ENCODE measurements around the gene LASP1. TPM values are rescaled to one million over a fixed set of nuclear protein-coding genes. Genes with fewer than 3 reads are reported as not detected.

Gene LASP1
- polyA plus RNA-seq, 1 donor from 2014 or later: 56.3 TPM

DNA sequence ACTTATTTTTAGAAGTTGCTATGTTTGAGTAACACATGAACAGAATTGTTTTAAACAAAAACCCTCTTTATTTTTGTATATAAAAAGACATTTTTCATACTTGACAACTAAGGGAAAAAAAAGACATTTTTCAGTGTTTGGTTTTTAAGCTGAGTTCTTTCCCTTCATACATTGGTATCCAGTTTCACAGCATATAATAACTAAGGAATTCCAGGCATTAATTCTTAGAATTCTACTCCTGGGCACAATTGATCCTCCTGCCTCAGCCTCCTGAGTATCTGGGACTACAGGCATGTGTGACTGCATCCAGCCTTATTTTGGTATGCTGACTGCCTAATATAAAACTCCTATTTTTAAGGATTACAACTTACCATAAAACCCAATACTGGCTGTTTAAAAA lies 88.9 kb downstream of the LASP1 start:
- no peak overlapping the region for H3K4me2 ChIP-seq (ENCODE audit: low read length)
- TF ChIP-seq, protein P1, sequence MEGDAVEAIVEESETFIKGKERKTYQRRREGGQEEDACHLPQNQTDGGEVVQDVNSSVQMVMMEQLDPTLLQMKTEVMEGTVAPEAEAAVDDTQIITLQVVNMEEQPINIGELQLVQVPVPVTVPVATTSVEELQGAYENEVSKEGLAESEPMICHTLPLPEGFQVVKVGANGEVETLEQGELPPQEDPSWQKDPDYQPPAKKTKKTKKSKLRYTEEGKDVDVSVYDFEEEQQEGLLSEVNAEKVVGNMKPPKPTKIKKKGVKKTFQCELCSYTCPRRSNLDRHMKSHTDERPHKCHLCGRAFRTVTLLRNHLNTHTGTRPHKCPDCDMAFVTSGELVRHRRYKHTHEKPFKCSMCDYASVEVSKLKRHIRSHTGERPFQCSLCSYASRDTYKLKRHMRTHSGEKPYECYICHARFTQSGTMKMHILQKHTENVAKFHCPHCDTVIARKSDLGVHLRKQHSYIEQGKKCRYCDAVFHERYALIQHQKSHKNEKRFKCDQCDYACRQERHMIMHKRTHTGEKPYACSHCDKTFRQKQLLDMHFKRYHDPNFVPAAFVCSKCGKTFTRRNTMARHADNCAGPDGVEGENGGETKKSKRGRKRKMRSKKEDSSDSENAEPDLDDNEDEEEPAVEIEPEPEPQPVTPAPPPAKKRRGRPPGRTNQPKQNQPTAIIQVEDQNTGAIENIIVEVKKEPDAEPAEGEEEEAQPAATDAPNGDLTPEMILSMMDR (IDR thresholded peaks at IDR 0.05; ENCODE audit: poor library complexity, severe bottlenecking): no peak
- TF ChIP-seq, protein P2, sequence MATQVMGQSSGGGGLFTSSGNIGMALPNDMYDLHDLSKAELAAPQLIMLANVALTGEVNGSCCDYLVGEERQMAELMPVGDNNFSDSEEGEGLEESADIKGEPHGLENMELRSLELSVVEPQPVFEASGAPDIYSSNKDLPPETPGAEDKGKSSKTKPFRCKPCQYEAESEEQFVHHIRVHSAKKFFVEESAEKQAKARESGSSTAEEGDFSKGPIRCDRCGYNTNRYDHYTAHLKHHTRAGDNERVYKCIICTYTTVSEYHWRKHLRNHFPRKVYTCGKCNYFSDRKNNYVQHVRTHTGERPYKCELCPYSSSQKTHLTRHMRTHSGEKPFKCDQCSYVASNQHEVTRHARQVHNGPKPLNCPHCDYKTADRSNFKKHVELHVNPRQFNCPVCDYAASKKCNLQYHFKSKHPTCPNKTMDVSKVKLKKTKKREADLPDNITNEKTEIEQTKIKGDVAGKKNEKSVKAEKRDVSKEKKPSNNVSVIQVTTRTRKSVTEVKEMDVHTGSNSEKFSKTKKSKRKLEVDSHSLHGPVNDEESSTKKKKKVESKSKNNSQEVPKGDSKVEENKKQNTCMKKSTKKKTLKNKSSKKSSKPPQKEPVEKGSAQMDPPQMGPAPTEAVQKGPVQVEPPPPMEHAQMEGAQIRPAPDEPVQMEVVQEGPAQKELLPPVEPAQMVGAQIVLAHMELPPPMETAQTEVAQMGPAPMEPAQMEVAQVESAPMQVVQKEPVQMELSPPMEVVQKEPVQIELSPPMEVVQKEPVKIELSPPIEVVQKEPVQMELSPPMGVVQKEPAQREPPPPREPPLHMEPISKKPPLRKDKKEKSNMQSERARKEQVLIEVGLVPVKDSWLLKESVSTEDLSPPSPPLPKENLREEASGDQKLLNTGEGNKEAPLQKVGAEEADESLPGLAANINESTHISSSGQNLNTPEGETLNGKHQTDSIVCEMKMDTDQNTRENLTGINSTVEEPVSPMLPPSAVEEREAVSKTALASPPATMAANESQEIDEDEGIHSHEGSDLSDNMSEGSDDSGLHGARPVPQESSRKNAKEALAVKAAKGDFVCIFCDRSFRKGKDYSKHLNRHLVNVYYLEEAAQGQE (IDR thresholded peaks at IDR 0.05; ENCODE audit: borderline replicate concordance): no peak
- TF ChIP-seq EP300 (conservative IDR thresholded peaks at IDR 0.05; ENCODE audit: poor library complexity, severe bottlenecking): no peak
- no peak for TF ChIP-seq EZH2 (IDR thresholded peaks at IDR 0.05; ENCODE audit: borderline replicate concordance, insufficient read depth, low read length, poor library complexity, severe bottlenecking)
- TF ChIP-seq TAF1 (IDR thresholded peaks at IDR 0.05; ENCODE audit: low read depth): no peak
- no peak for TF ChIP-seq POLR2AphosphoS5 (IDR thresholded peaks at IDR 0.05)
- no peak for TF ChIP-seq RAD21 (conservative IDR thresholded peaks at IDR 0.05)
- TF ChIP-seq MXI1 (conservative IDR thresholded peaks at IDR 0.05; ENCODE audit: poor library complexity, severe bottlenecking): no peak
- no peak for TF ChIP-seq SMC3 (conservative IDR thresholded peaks at IDR 0.05; ENCODE audit: poor library complexity)

GRCh38 chr17:38959508-38959907 lies 89.7 kb downstream of the LASP1 start:
- no peaks in the 10 kb centered on the region for H4K20me1 ChIP-seq (ENCODE audit: insufficient read depth)
- H3K27ac ChIP-seq (ENCODE audit: low read length): no peak overlapping the region
- H3K79me2 ChIP-seq (replicated peaks; ENCODE audit: insufficient read depth, low read length): no peaks in the 10 kb centered on the region
- no peak for TF ChIP-seq RAD21 (conservative IDR thresholded peaks at IDR 0.05)
- TF ChIP-seq SMC3 (conservative IDR thresholded peaks at IDR 0.05; ENCODE audit: poor library complexity): no peak
- no peak for TF ChIP-seq EP300 (conservative IDR thresholded peaks at IDR 0.05; ENCODE audit: poor library complexity, severe bottlenecking)
- TF ChIP-seq MXI1 (conservative IDR thresholded peaks at IDR 0.05; ENCODE audit: poor library complexity, severe bottlenecking): no peak
- no peak for TF ChIP-seq EZH2 (IDR thresholded peaks at IDR 0.05; ENCODE audit: borderline replicate concordance, insufficient read depth, low read length, poor library complexity, severe bottlenecking)
- TF ChIP-seq, protein P1 (IDR thresholded peaks at IDR 0.05; ENCODE audit: poor library complexity, severe bottlenecking): no peak
- TF ChIP-seq TAF1 (IDR thresholded peaks at IDR 0.05; ENCODE audit: low read depth): no peak
- TF ChIP-seq POLR2AphosphoS5 (IDR thresholded peaks at IDR 0.05): no peak
- TF ChIP-seq, protein P2 (IDR thresholded peaks at IDR 0.05; ENCODE audit: borderline replicate concordance): no peak
- no peaks in the 10 kb centered on the region for H3K27me3 ChIP-seq (ENCODE audit: insufficient read depth, low read depth, low read length)
- H3K4me2 ChIP-seq (ENCODE audit: low read length): no peak overlapping the region
- H3F3A ChIP-seq (ENCODE audit: insufficient read depth, low read length, poor library complexity, severe bottlenecking): no peaks in the 10 kb centered on the region
- no peaks in the 10 kb centered on the region for H3K36me3 ChIP-seq (ENCODE audit: insufficient read depth, low read length)
- H3K9me3 ChIP-seq (ENCODE audit: low read length): no peaks in the 10 kb centered on the region
- H3K9ac ChIP-seq (ENCODE audit: low read length): no peak overlapping the region
- H2AFZ ChIP-seq (ENCODE audit: low read depth, low read length): no peak overlapping the region
- no peaks in the 10 kb centered on the region for H3K9me2 ChIP-seq (ENCODE audit: insufficient read depth, low read length)
- no peak overlapping the region for H3K4me3 ChIP-seq (ENCODE audit: low read length)

More for the DNA sequence above, 88.9 kb downstream of the LASP1 start:
- H2AFZ ChIP-seq (ENCODE audit: low read depth, low read length): no peak overlapping the region
- H3K4me3 ChIP-seq (ENCODE audit: low read length): no peak overlapping the region
- H3K9ac ChIP-seq (ENCODE audit: low read length): no peak overlapping the region
- H3K36me3 ChIP-seq (ENCODE audit: insufficient read depth, low read length): no peaks in the 10 kb centered on the region
- H3F3A ChIP-seq (ENCODE audit: insufficient read depth, low read length, poor library complexity, severe bottlenecking): no peaks in the 10 kb centered on the region
- H3K27ac ChIP-seq (ENCODE audit: low read length): no peak overlapping the region
- H3K27me3 ChIP-seq (ENCODE audit: insufficient read depth, low read depth, low read length): no peaks in the 10 kb centered on the region
- H3K9me3 ChIP-seq (ENCODE audit: low read length): no peaks in the 10 kb centered on the region
- no peaks in the 10 kb centered on the region for H3K79me2 ChIP-seq (replicated peaks; ENCODE audit: insufficient read depth, low read length)
- H4K20me1 ChIP-seq (ENCODE audit: insufficient read depth): no peaks in the 10 kb centered on the region
- H3K9me2 ChIP-seq (ENCODE audit: insufficient read depth, low read length): no peaks in the 10 kb centered on the region

Data from neural cell (in vitro differentiated cells).